Esophagus muscularis mucosa (tissue), 4 donors: ENCODE data around the gene GRK2. TPM values are rescaled to one million over a fixed set of nuclear protein-coding genes. Genes with fewer than 3 reads are reported as not detected.
A peak's percentile ranks its signal among the peaks of the same experiment; 100 is the strongest.

Experiments used
- DNase-seq: peaks from one replicate; pipeline ENCODE4 v3.0.0-alpha.2; 2017; ENCODE audit errors: extremely low spot score
- H3K27ac ChIP-seq, 4 donors: fragments of 200-600 bp; sonication (generic); replicated peaks in 1 of 4; 1 replicate in 3 of 4; 2 replicates in 1 of 4; pipeline ENCODE4 v1.5.1; 2016 to 2019; ENCODE audit warnings: mild to moderate bottlenecking in 1 of 4
- H3K27me3 ChIP-seq, 4 donors: fragments of 200-600 bp; sonication (generic); one replicate each; pipeline versions ENCODE4 v1.5.1 to v1.6.0; 2016 to 2019
- H3K36me3 ChIP-seq, 4 donors: fragments of 200-600 bp; sonication (generic); one replicate each; pipeline ENCODE4 v1.5.1; 2016 to 2019
- H3K4me1 ChIP-seq, 4 donors: fragments of 200-600 bp; sonication (generic); one replicate each; pipeline ENCODE4 v1.5.1; 2016 to 2019
- H3K4me3 ChIP-seq, 4 donors: fragments of 200-600 bp; sonication (generic); 1 replicate in 2 of 4; 2 replicates in 2 of 4; pipeline ENCODE4 v1.5.1; 2016 to 2019; ENCODE audit warnings: mild to moderate bottlenecking in 4 of 4, moderate library complexity in 1 of 4
- H3K9me3 ChIP-seq, 4 donors: fragments of 200-600 bp; sonication (generic); 1 replicate in 3 of 4; 2 replicates in 1 of 4; pipeline ENCODE4 v1.5.1; 2016 to 2019
- CTCF ChIP-seq, 3 experiments: fragments of 200-600 bp in 2 of 3; fragments of 450-650 bp in 1 of 3; sonication (generic) in 2 of 3; IDR thresholded peaks; one replicate each; pipeline ENCODE4 v1.5.1; 2017 to 2019; ENCODE audit warnings: antibody characterized with exemption in 3 of 3, mild to moderate bottlenecking in 2 of 3, moderate library complexity in 1 of 3
- EP300 ChIP-seq: sonication (generic); formaldehyde crosslinking; IDR thresholded peaks from one replicate; pipeline ENCODE4 v1.6.1; 2017; ENCODE audit warnings: antibody characterized with exemption
- POLR2A ChIP-seq: fragments of 450-650 bp; IDR thresholded peaks from one replicate; pipeline ENCODE4 v1.6.1; 2017; ENCODE audit warnings: antibody characterized with exemption, moderate library complexity, mild to moderate bottlenecking, low read depth
- POLR2AphosphoS5 ChIP-seq, 2 donors: sonication (generic); formaldehyde crosslinking; IDR thresholded peaks; one replicate each; pipeline ENCODE4 v1.6.1; 2017; ENCODE audit warnings: antibody characterized with exemption in 2 of 2
- WGBS: methylation state at CpG from one replicate; pipeline ENCODE4 v1.1.5; 2018; 5-methylcytosine and 5-hydroxymethylcytosine counted together
- intact Hi-C: fragments of 100-400 bp; cut with DNase I; formaldehyde crosslinking; loops from one replicate; pipeline ENCODE4 v1.15.1; 2023
- total RNA-seq, 4 donors: library from RNA; depleted of rRNA; stranded (reverse); fragments of >200 nt; gene quantifications; one replicate each; pipeline versions ENCODE4 v1.1.0 to v1.2.1, GENCODE V29; 2016

GRK2 gene
- total RNA-seq, 4 donors from 2014 or later = 46.9 to 68.8 (median 59.5) TPM

GRCh38 chr11:67274768-67275605 lies 8.7 kb downstream of the GRK2 start:
- Histone ChIP-seq H3K27ac (peak overlapping the region; percentile 71 to 91 (median 84)), H3K36me3 (peaks cover 8 to 25% (median 16%) of the 10 kb centered on the region in 4 donors), H3K27me3 (no peaks in the 10 kb centered on the region), H3K4me1 (peaks cover 90 to 100% (median 99%) of the 10 kb centered on the region in 4 donors), H3K4me3 (peak overlapping the region in 1 of 4 donors; percentile 1), H3K9me3 (no peaks in the 10 kb centered on the region)
- 73% methylated on average over 24 of the region's 35 CpGs for WGBS
- intact Hi-C loops = no loop called here
- DNase-seq = no peak
- TF ChIP-seq EP300 = no peak
- no peak for TF ChIP-seq POLR2A
- TF ChIP-seq POLR2AphosphoS5 (IDR thresholded peaks at IDR 0.05) = no peak

GRCh38 chr11:67275606-67276409 lies 9.5 kb downstream of the GRK2 start:
- no peak overlapping the region for H3K4me3 ChIP-seq
- intact Hi-C loops = no loop called here
- 83% methylated on average over 13 of the region's 17 CpGs for WGBS
- TF ChIP-seq POLR2A = no peak
- TF ChIP-seq CTCF (IDR thresholded peaks at IDR 0.05) = no peak
- TF ChIP-seq POLR2AphosphoS5 (IDR thresholded peaks at IDR 0.05) = no peak
- TF ChIP-seq EP300 = no peak
- H3K9me3 ChIP-seq = no peaks in the 10 kb centered on the region
- H3K36me3 ChIP-seq = peaks cover 16 to 33% (median 24%) of the 10 kb centered on the region in 4 donors
- H3K4me1 ChIP-seq = peaks cover 82 to 100% (median 97%) of the 10 kb centered on the region in 4 donors
- no peaks in the 10 kb centered on the region for H3K27me3 ChIP-seq
- DNase-seq = no peak
- H3K27ac ChIP-seq = peak overlapping the region; percentile 71 to 91 (median 84)

GRCh38 chr11:67276781-67277230 lies 10.5 kb downstream of the GRK2 start:
- H3K4me1 ChIP-seq = peaks cover 72 to 93% (median 89%) of the 10 kb centered on the region in 4 donors
- TF ChIP-seq CTCF (IDR thresholded peaks at IDR 0.05) = peak in 1 of 3 experiments; percentile 15
- TF ChIP-seq EP300 = no peak
- no peak for TF ChIP-seq POLR2AphosphoS5 (IDR thresholded peaks at IDR 0.05)
- no peak for DNase-seq
- H3K36me3 ChIP-seq = peaks cover 26 to 43% (median 33%) of the 10 kb centered on the region in 4 donors
- H3K27me3 ChIP-seq = no peaks in the 10 kb centered on the region
- WGBS = 63% methylated on average over 2 of the region's 16 CpGs
- peak overlapping the region; percentile 71 to 91 (median 84) for H3K27ac ChIP-seq
- H3K4me3 ChIP-seq = peak overlapping the region; percentile 38 to 56 (median 40)
- intact Hi-C loops = no loop called here
- H3K9me3 ChIP-seq = no peaks in the 10 kb centered on the region

GRCh38 chr11:67277231-67277961 lies 11.1 kb downstream of the GRK2 start:
- Histone ChIP-seq H3K4me1 (peaks cover 66 to 92% (median 83%) of the 10 kb centered on the region in 4 donors), H3K27ac (peak overlapping the region; percentile 71 to 91 (median 84)), H3K27me3 (no peaks in the 10 kb centered on the region), H3K9me3 (no peaks in the 10 kb centered on the region), H3K36me3 (peaks cover 32 to 46% (median 37%) of the 10 kb centered on the region in 4 donors), H3K4me3 (peak overlapping the region; percentile 38 to 56 (median 40))
- WGBS = 11% methylated on average over 9 of the region's 24 CpGs
- intact Hi-C loops = no loop called here
- DNase-seq = peak; percentile 98
- peak; percentile 50 to 78 for TF ChIP-seq POLR2AphosphoS5 (IDR thresholded peaks at IDR 0.05)
- no peak for TF ChIP-seq EP300
- TF ChIP-seq POLR2A = peak; percentile 3
- TF ChIP-seq CTCF (IDR thresholded peaks at IDR 0.05) = no peak
